Measurements from ENCODE around the gene PITX2.

- TF ChIP-seq EZH2phosphoT487 (IDR thresholded peaks at IDR 0.05), result no peak
- no peak for TF ChIP-seq CTCF (IDR thresholded peaks at IDR 0.05)
These were observed 41.0 kb upstream of the PITX2 start for GRCh38 chr4:110663738-110664444.

All from neural progenitor cell (in vitro differentiated cells).